Measurements from ENCODE around the gene GFPT2.

- no peak for TF ChIP-seq YY1 (IDR thresholded peaks at IDR 0.05; ENCODE audit: insufficient read depth, insufficient read length)
- TF ChIP-seq ZNF274 (IDR thresholded peaks at IDR 0.05; ENCODE audit: low read depth, low read length), result no peak
- no peak for TF ChIP-seq SUZ12 (IDR thresholded peaks at IDR 0.05; ENCODE audit: extremely low read depth, insufficient read depth, insufficient read length)
Observed at GRCh38 chr5:180344696-180344999, 8.5 kb downstream of the GFPT2 start.

All from NT2/D1 (cell line).